HG02623 (cell line): ENCODE measurements around the gene NCOA3.
"Not testable (repeated sequence)": the region's sequence is repeated elsewhere in the genome, so short reads cannot be mapped to it uniquely, and the experiment has no call there.

Experiments
- ATAC-seq: cut with Tn5 transposase; IDR thresholded peaks from one replicate; pipeline ENCODE4 v1.9.1; 2021; ENCODE audit warnings: moderate library complexity; ENCODE audit not compliant: unreplicated experiment

NCOA3 gene

GRCh38 chr20:47534405-47534804, 32.7 kb downstream of the NCOA3 start:
- no peak for ATAC-seq

DNA sequence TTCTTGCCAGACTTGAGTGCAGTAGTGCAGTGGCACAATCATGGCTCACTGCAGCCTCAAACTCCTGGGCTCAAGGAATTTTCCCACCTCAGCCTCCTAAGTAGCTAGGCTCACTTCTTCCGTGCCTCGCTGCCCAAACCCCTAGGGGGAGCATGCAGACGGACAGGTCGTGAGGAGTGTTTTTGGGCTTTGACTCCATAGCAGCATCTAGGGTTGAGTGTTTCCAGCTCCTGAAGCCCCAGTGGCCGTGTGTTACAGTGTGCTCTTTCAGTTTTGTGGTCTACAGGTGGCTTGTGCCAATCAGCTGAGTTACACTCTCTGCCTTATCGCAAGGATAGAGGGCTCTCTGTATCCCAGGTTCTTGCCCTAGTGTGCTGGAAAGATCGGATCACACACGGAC, 33.4 kb downstream of the NCOA3 start:
- ATAC-seq: no peak

- ATAC-seq: no peak
These were observed 34.3 kb downstream of the NCOA3 start for GRCh38 chr20:47535994-47536393.

GRCh38 chr20:47540443-47541354, 39.0 kb downstream of the NCOA3 start:
- ATAC-seq: no peak

DNA sequence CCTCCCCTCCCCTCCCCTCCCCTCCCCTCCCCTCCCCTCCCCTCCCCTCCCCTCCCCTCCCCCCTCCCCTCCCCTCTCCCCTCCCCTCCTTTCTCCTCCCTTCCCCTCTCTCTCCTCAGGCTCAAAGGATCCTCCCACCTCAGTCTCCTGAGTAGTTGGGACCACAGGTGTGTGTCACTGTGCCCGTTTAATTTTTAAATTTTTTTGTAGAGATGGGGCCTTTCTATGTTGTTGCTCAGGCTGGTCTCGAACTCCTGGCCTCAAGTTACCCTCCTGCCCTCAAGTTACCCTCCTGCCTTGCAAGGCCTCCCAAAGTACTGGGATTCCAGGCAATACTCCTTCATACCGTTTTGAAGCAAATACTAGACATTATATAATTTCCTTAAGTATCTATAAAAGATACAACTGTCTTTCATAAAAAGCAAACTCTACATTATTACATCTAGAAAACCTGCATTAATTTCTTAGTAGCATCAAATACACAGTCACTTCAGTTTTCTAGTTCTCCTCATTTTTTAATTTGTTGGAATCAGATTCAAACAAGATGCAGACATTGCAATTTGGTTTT, 39.8 kb downstream of the NCOA3 start:
- ATAC-seq: no peak

GRCh38 chr20:47543006-47543431, 41.3 kb downstream of the NCOA3 start:
- ATAC-seq: no peak

- no peak for ATAC-seq
These were observed 42.6 kb downstream of the NCOA3 start for GRCh38 chr20:47544240-47544639.

DNA sequence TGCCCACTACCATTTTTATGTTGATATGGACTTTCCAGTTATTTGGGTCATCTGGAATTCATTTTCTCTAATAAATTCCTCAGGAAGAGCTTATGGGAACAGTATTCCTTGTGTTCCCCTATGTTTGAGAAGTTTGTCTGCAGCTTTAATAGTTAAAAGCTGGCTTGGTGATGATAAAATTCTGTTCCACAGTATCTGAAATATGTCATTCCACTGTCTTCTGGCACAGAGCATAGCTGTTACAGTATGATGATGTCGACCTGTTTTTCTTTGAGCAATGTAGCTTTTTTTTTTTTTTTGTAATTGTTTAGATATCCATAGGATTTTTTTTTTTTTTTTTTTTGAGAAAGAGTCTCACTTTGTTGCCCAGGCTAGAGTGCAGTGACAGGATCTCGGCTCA, 43.2 kb downstream of the NCOA3 start:
- no peak for ATAC-seq

- no peak for ATAC-seq
These were observed 43.8 kb downstream of the NCOA3 start for GRCh38 chr20:47545499-47545898.

GRCh38 chr20:47546184-47547033, 44.7 kb downstream of the NCOA3 start:
- no peak for ATAC-seq

DNA sequence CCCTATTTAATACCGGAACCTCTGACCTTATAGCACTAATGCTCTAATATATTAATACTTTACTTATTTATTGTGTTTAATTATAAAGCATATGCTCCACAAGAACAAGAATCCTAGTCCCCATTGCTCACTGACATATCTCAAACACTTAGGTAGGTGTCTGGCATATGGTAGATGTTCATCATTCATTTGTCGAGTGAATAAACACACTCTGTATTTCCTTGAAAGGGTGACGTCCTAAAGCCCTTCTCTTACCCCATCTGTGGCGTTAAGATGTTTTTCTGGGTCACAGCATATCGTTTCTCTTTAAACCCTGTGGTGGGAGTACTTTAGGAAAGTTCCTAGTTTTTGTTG, 45.3 kb downstream of the NCOA3 start:
- ATAC-seq: no peak

GRCh38 chr20:47549671-47550070, 48.0 kb downstream of the NCOA3 start:
- ATAC-seq: no peak

- ATAC-seq: no peak
These were observed 49.5 kb downstream of the NCOA3 start for GRCh38 chr20:47551222-47551621.

GRCh38 chr20:47551841-47552240, 50.2 kb downstream of the NCOA3 start:
- ATAC-seq: no peak

GRCh38 chr20:47552996-47553395, 51.3 kb downstream of the NCOA3 start:
- no peak for ATAC-seq

- ATAC-seq: not testable (repeated sequence)
These were observed 52.0 kb downstream of the NCOA3 start for GRCh38 chr20:47553594-47554235.

DNA sequence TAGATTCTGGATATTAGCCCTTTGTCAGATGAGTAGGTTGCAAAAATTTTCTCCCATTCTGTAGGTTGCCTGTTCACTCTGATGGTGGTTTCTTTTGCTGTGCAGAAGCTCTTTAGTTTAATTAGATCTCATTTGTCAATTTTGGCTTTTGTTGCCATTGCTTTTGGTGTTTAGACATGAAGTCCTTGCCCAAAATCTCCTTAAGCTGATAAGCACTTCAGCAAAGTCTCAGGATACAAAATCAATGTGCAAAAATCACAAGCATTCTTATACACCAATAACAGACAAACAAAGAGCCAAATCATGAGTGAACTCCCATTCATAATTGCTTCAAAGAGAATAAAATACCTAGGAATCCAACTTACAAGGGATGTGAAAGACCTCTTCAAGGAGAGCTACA, 52.6 kb downstream of the NCOA3 start:
- ATAC-seq: not testable (repeated sequence)

DNA sequence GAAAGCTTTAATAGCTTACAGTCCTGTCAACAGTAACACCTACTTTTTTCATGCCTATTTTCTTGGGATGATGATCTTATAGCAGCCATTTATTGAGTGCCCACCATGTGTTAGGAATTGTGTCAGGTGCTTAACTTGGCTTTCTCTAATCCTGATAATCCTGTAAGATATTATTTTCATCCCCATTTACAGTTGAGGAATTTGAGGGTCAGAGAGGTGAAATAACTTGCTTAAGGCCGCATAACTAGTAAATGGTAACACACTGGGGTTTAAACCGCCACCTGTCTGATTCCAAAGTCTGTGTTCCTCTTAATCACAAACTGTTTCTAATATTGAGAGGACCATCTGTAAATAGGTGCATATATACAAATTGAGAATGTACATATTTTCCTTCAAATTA, 55.5 kb downstream of the NCOA3 start:
- no peak for ATAC-seq

- no peak for ATAC-seq
These were observed 56.1 kb downstream of the NCOA3 start for GRCh38 chr20:47557791-47558190.

DNA sequence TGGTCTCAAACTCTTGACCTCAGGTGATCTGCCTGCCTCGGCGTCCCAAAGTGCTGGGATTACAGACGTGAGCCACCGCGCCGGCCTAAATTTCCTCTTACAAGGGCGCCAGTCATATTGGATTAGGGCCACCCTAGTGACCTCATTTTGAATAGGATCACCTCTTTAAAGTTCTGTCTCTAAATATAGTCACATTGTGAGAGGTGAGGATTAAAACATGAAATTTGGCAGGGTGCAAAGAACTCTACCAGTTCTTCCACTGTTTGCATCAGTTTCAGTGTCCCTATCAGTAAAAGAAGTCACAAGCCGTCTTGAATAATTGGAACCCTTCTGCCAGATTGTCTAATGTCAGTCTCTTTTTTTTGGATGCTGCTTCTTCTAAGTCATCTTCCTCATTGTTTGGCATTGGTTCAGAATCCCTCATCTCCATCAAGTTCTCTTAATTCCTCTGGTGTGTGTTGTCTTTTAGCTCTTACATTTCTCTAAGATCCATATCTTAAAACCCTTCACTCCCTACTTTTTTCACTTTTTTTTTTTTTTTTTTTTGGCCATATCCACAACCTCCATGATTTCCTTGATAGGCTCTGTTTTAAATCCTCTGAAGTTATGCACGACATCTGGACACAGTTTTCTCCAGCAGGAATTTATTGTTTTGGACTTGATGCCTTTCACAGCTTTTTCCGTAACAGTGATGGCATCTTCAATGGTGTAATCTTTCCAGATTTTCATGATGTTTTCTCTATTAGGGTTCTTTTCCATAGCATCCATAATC, 56.8 kb downstream of the NCOA3 start:
- ATAC-seq: no peak
